NCI-H2227 (cell line): Measurements from ENCODE around the gene IRS2.

Source experiments
- DNase-seq: peaks from one replicate; lab custom pipeline; 2025; ENCODE audit not compliant: unreplicated experiment; lab: John Stamatoyannopoulos, UW

Gene IRS2

GRCh38 chr13:109712124-109712722, 74.2 kb downstream of the IRS2 start:
- no peak for DNase-seq

- no peak for DNase-seq
Observed at GRCh38 chr13:109707742-109708617, 78.4 kb downstream of the IRS2 start.

- no peak for DNase-seq
Observed at GRCh38 chr13:109707044-109707741, 79.2 kb downstream of the IRS2 start.

GRCh38 chr13:109706015-109706715, 80.2 kb downstream of the IRS2 start:
- no peak for DNase-seq

GRCh38 chr13:109704771-109705635, 81.4 kb downstream of the IRS2 start:
- DNase-seq: no peak

GRCh38 chr13:109703250-109703649, 83.1 kb downstream of the IRS2 start:
- no peak for DNase-seq
